ENCODE measurements around the gene HNRNPLL. TPM values are rescaled to one million over a fixed set of nuclear protein-coding genes. Genes with fewer than 3 reads are reported as not detected.

Gene HNRNPLL
- total and polyA plus RNA-seq, 2 of the 13 experiments (the other 11 are each of a cell fraction or from before 2014, with no cell fraction given) = 49.4 to 103 TPM

- TF ChIP-seq TRIM24 (CRISPR knock-in tag; IDR thresholded peaks at IDR 0.05) = no peak
- no peak for TF ChIP-seq HNRNPLL (IDR thresholded peaks at IDR 0.05; ENCODE audit: low read depth, low read length, poor library complexity, severe bottlenecking)
- no peak for TF ChIP-seq KLF6 (CRISPR knock-in tag; IDR thresholded peaks at IDR 0.05)
- TF ChIP-seq ZSCAN25 (CRISPR knock-in tag; IDR thresholded peaks at IDR 0.05) = no peak
- TF ChIP-seq HNRNPUL1 (IDR thresholded peaks at IDR 0.05; ENCODE audit: low read depth, low read length) = no peak
- TF ChIP-seq ZMAT3 (CRISPR knock-in tag; conservative IDR thresholded peaks at IDR 0.05) = no peak
- no peak for TF ChIP-seq RFXAP (CRISPR knock-in tag; IDR thresholded peaks at IDR 0.05; ENCODE audit: borderline replicate concordance)
- TF ChIP-seq STAG1 (CRISPR knock-in tag; IDR thresholded peaks at IDR 0.05) = no peak
- peak; percentile 94 for TF ChIP-seq SAP130 (CRISPR knock-in tag; IDR thresholded peaks at IDR 0.05; ENCODE audit: low read depth)
- TF ChIP-seq SP4 (CRISPR knock-in tag; IDR thresholded peaks at IDR 0.05) = no peak
- TF ChIP-seq SRSF1 (optimal IDR thresholded peaks at IDR 0.05; ENCODE audit: low read depth, low read length) = no peak
- TF ChIP-seq NR2F6 (IDR thresholded peaks at IDR 0.05) = peak; percentile 9; the same call in 1 of the 2 replicates
- TF ChIP-seq NR2F6 (CRISPR knock-in tag; IDR thresholded peaks at IDR 0.05) = peak; percentile 44; the same call in 1 of the 2 replicates
- no peak for TF ChIP-seq ZNF83 (CRISPR knock-in tag; IDR thresholded peaks at IDR 0.05; ENCODE audit: borderline replicate concordance)
- TF ChIP-seq MAFF (IDR thresholded peaks at IDR 0.05; ENCODE audit: low read depth, low read length) = peak; percentile 57
- TF ChIP-seq NFIC (IDR thresholded peaks at IDR 0.05; ENCODE audit: low read length) = peak; percentile 85
- no peak for TF ChIP-seq ZNF615 (CRISPR knock-in tag; IDR thresholded peaks at IDR 0.05; ENCODE audit: borderline replicate concordance)
- TF ChIP-seq CAMTA2 (CRISPR knock-in tag; IDR thresholded peaks at IDR 0.05; ENCODE audit: borderline replicate concordance) = no peak
- no peak for TF ChIP-seq ZNF276 (CRISPR knock-in tag; IDR thresholded peaks at IDR 0.05; ENCODE audit: low read depth)
- no peak for TF ChIP-seq ZNF263 (CRISPR knock-in tag; IDR thresholded peaks at IDR 0.05)
- TF ChIP-seq ZNF512B (CRISPR knock-in tag; IDR thresholded peaks at IDR 0.05; ENCODE audit: borderline replicate concordance) = no peak
- no peak for TF ChIP-seq ZNF547 (CRISPR knock-in tag; IDR thresholded peaks at IDR 0.05)
- no peak for TF ChIP-seq ZNF235 (CRISPR knock-in tag; IDR thresholded peaks at IDR 0.05; ENCODE audit: borderline replicate concordance)
- no peak for TF ChIP-seq PRMT3 (CRISPR knock-in tag; IDR thresholded peaks at IDR 0.05; ENCODE audit: borderline replicate concordance, low read depth)
- TF ChIP-seq NR2F1 (CRISPR knock-in tag; IDR thresholded peaks at IDR 0.05) = no peak
- no peak; the same call in 1 of the 2 replicates for TF ChIP-seq REPIN1 (CRISPR knock-in tag; IDR thresholded peaks at IDR 0.05; ENCODE audit: borderline replicate concordance, low read depth)
- TF ChIP-seq NFE2L1 (CRISPR knock-in tag; IDR thresholded peaks at IDR 0.05; ENCODE audit: borderline replicate concordance) = no peak
- peak; percentile 78 for TF ChIP-seq FOXA3 (CRISPR knock-in tag; IDR thresholded peaks at IDR 0.05)
- no peak for TF ChIP-seq ZNF138 (CRISPR knock-in tag; IDR thresholded peaks at IDR 0.05; ENCODE audit: low read depth)
- TF ChIP-seq FOXM1 (CRISPR knock-in tag; IDR thresholded peaks at IDR 0.05) = no peak
- no peak for TF ChIP-seq ZNF724P (CRISPR knock-in tag; IDR thresholded peaks at IDR 0.05; ENCODE audit: borderline replicate concordance)
These were observed 3.0 kb downstream of the HNRNPLL start (continued) for GRCh38 chr2:38599706-38600105.
